Type B pancreatic cell (in vitro differentiated cells): ENCODE data around the gene UMODL1. TPM values are rescaled to one million over a fixed set of nuclear protein-coding genes. Genes with fewer than 3 reads are reported as not detected.

Source experiments
- DNase-seq: peaks from one replicate; pipeline ENCODE4 v3.0.0; 2021; ENCODE audit warnings: mixed read lengths; ENCODE audit not compliant: unreplicated experiment; ENCODE audit errors: extremely low spot score
- H3K27ac Mint-ChIP-seq: 2 replicates; pipeline ENCODE4 v1.8.0; 2021; ENCODE audit warnings: mild to moderate bottlenecking, mixed read lengths
- H3K27me3 Mint-ChIP-seq: 2 replicates; pipeline ENCODE4 v1.8.0; 2021; ENCODE audit warnings: mixed read lengths
- H3K36me3 Mint-ChIP-seq: 2 replicates; pipeline ENCODE4 v1.8.0; 2021; ENCODE audit warnings: mixed read lengths
- H3K4me1 Mint-ChIP-seq: one replicate; pipeline ENCODE4 v1.8.0; 2021; ENCODE audit warnings: mixed read lengths; ENCODE audit not compliant: unreplicated experiment
- H3K4me3 Mint-ChIP-seq: 2 replicates; pipeline ENCODE4 v1.8.0; 2021; ENCODE audit warnings: mild to moderate bottlenecking, mixed read lengths
- H3K9me3 Mint-ChIP-seq: 2 replicates; pipeline ENCODE4 v1.8.0; 2021; ENCODE audit warnings: mixed read lengths
- total RNA-seq: library from RNA; stranded (reverse); gene quantifications from 2 replicates; pipeline ENCODE4 v1.2.1, GENCODE V29; 2021; ENCODE audit warnings: low replicate concordance
- TF ChIP-seq, protein P1 (sequence below): fragments of 200-600 bp; sonication (generic); conservative IDR thresholded peaks from 2 replicates; pipeline ENCODE4 v1.5.0; 2021; ENCODE audit warnings: antibody characterized with exemption, mild to moderate bottlenecking

Gene UMODL1
- total RNA-seq, 1 donor from 2014 or later = 0.36 TPM

DNA sequence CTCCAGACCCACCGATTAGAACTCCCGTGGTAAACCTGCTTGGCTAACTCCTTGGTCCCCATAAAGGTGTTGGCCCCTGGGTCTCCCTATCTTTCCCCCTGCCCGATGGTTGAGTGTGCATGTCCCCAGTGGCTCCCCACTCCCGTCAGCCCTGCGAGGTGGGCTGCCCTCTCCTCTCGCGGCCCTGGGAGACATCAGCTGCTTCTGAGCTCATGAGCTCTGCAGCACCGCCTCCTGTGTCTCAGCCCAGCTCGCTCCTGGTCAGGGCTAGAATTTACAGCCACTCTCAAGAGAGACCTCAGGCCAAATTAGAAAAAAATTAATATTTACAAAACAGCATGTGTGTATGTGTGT, 45.1 kb upstream of the UMODL1 start:
- no peak for DNase-seq
- Mint-ChIP-seq H3K27me3 (no peaks in the 10 kb centered on the region), H3K27ac (no peak overlapping the region), H3K9me3 (no peaks in the 10 kb centered on the region), H3K4me1 (peaks cover 24% of the 10 kb centered on the region), H3K36me3 (no peaks in the 10 kb centered on the region), H3K4me3 (no peak overlapping the region)
- TF ChIP-seq, protein P1, sequence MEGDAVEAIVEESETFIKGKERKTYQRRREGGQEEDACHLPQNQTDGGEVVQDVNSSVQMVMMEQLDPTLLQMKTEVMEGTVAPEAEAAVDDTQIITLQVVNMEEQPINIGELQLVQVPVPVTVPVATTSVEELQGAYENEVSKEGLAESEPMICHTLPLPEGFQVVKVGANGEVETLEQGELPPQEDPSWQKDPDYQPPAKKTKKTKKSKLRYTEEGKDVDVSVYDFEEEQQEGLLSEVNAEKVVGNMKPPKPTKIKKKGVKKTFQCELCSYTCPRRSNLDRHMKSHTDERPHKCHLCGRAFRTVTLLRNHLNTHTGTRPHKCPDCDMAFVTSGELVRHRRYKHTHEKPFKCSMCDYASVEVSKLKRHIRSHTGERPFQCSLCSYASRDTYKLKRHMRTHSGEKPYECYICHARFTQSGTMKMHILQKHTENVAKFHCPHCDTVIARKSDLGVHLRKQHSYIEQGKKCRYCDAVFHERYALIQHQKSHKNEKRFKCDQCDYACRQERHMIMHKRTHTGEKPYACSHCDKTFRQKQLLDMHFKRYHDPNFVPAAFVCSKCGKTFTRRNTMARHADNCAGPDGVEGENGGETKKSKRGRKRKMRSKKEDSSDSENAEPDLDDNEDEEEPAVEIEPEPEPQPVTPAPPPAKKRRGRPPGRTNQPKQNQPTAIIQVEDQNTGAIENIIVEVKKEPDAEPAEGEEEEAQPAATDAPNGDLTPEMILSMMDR = no peak

DNA sequence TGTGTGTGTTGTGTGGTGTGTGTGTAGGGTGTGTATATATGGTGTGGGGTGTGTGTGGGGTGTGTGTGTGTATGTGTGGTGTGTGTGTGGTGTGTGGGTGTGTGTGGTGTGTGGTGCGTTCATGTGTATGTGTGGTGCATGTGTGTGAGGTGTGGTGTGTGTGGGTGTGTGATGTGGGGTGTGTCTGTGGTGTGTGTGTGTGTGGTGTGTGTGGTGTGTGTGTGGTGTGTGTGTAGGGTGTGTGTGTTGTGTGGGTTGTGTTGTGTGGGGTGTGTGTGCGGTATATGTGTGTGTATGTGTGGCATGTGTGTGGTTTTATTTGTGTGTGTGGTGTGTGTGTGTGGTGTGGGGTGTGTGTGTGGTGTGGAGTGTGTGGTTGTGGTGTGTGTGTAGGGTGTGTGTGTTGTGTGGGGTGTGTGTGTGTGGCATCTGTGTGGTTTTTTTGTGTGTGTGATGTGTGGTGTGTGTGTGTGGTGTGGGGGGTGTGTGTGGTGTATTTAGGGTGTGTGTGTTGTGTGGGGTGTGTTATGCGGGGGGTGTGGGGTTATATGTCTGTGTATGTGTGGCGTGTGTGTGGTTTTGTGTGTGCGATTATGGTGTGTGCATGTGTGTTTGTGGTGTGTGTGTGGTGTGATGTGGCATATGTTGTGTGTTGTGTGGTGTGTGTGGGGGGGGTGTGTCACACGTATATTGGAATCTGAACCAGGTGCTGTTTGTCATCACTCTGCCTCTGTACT, 43.9 kb upstream of the UMODL1 start:
- peaks cover 15% of the 10 kb centered on the region for H3K4me1 Mint-ChIP-seq
- no peaks in the 10 kb centered on the region for H3K9me3 Mint-ChIP-seq
- TF ChIP-seq, protein P1 = no peak
- no peak overlapping the region for H3K4me3 Mint-ChIP-seq
- H3K27me3 Mint-ChIP-seq = peaks cover 3% of the 10 kb centered on the region
- DNase-seq = no peak
- H3K27ac Mint-ChIP-seq = no peak overlapping the region
- no peaks in the 10 kb centered on the region for H3K36me3 Mint-ChIP-seq

DNA sequence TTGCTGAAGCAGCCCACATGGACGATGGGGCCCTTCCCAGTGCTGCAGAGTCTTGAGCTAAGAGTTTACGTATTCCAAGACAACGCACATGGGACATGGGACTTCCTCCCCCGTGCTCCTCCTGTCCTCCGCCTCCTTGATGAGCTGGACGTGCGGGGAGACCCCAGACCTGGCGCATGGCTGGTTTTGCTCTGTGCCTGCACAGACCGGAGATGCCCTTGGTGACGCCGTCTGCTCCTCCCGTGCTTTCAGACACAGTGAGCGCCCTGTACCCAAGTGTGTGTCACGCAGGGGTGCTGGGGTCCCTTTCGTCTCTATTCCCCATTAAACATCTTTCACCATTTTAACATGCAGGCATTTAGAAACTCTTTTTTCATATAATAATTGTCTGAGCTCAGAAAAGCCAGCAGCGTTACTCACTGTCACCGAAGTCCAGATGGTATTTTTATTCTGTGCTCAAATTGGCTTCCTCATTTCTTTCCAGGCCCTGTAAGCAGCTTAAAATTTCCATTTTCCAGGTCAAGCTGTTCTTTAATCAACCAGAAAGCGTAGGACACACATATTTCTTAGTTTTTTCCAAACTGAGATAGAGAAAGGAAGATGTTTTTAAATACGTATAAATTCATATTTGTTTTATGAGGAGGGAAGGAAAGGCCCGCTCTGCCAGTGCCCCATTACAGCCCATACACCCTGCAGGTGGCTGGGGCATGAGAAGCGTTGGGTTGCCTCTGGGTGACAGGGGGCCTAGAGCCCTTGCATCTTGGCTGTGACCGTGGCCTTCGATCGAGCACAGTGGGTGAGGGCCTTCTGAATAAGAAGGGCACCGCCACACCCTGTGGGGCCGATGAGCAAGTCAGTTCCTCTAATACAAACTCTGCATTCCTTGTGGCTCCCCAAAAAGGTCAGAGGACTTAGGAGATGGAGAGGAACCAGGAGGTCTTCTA, 43.0 kb upstream of the UMODL1 start:
- peaks cover 15% of the 10 kb centered on the region for H3K4me1 Mint-ChIP-seq
- no peak overlapping the region for H3K4me3 Mint-ChIP-seq
- H3K27me3 Mint-ChIP-seq = peaks cover 3% of the 10 kb centered on the region
- H3K9me3 Mint-ChIP-seq = no peaks in the 10 kb centered on the region
- no peak overlapping the region for H3K27ac Mint-ChIP-seq
- TF ChIP-seq, protein P1 = no peak
- no peaks in the 10 kb centered on the region for H3K36me3 Mint-ChIP-seq
- DNase-seq = no peak

DNA sequence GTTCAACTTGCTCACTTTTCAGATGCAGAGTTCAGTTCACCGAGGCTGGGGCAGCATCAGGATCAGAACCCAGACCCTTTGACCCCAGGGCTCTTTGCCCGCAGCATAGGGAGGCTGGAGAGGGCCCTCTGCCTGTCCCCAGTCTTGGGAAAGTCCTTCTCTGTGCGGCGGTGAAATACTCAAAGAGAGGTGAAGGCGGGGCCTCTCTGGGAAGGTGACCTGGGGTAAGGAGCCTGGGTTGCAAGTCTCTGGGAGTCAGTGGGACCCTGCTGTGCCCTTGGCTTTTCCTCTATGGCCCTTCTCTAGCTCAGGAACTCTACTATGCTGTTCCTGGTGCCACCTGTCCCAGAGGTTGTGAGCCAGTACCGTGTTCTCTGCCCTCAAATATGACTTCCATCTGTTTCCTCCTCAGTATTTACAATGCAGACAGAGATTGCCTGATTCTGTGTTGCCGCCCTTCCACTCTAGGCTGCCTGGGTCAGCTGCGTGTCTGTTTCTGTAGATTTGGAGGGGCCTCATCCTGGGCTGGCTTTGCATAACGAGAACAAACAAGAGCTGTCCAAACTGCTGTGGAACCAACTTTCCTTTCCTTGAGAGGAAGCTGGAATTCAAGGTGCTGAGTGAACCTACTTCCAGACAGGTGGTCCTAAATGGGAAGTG, 42.2 kb upstream of the UMODL1 start:
- no peak for DNase-seq
- Mint-ChIP-seq H3K4me3 (no peak overlapping the region), H3K27ac (no peak overlapping the region), H3K4me1 (peaks cover 8% of the 10 kb centered on the region), H3K36me3 (no peaks in the 10 kb centered on the region), H3K9me3 (no peaks in the 10 kb centered on the region), H3K27me3 (peaks cover 3% of the 10 kb centered on the region)
- TF ChIP-seq, protein P1 = no peak

DNA sequence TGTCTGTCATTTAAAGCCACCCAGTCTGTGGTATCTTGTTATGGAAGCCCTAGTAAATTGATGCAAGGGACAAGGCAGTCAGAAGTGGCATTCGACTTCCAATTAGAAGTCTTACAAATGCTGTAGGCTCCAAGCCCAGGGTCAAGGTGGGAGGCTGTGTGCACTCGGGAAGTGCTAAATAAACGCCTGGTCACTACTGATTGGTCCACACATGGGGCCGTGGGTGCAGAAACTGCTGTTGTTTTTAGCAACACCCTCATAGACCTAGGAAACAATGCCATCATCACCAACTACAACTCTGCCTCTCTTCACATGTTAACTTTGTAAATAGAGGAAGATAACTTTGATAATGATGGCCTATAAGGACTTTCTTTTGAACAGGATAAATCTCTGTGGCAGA, 40.8 kb upstream of the UMODL1 start:
- no peak overlapping the region for H3K27ac Mint-ChIP-seq
- H3K27me3 Mint-ChIP-seq = peaks cover 3% of the 10 kb centered on the region

More for the DNA sequence above, 40.8 kb upstream of the UMODL1 start:
- Mint-ChIP-seq H3K4me3 (no peak overlapping the region), H3K9me3 (no peaks in the 10 kb centered on the region), H3K36me3 (no peaks in the 10 kb centered on the region), H3K4me1 (peaks cover 8% of the 10 kb centered on the region)
- TF ChIP-seq, protein P1 = no peak
- DNase-seq = no peak
